ENCODE results near the gene SCNN1A. TPM values are rescaled to one million over a fixed set of nuclear protein-coding genes. Genes with fewer than 3 reads are reported as not detected.

SCNN1A gene
- total and polyA plus RNA-seq, 2 of the 13 experiments (the other 11 are each of a cell fraction or from before 2014, with no cell fraction given), result 1.5 to 14.6 TPM

GRCh38 chr12:6423267-6424007, 48.1 kb upstream of the SCNN1A start (continued):
- TF ChIP-seq ZKSCAN8 (CRISPR knock-in tag; IDR thresholded peaks at IDR 0.05; ENCODE audit: borderline replicate concordance) (peak; percentile 70; the same call in 1 of the 2 replicates), NFE2L2 (IDR thresholded peaks at IDR 0.05; ENCODE audit: low read length) (no peak), FOXC1 (CRISPR knock-in tag; IDR thresholded peaks at IDR 0.05; ENCODE audit: borderline replicate concordance) (no peak), RAD21 (CRISPR knock-in tag; IDR thresholded peaks at IDR 0.05) (peak; percentile 84), ZFP36L1 (CRISPR knock-in tag; IDR thresholded peaks at IDR 0.05) (no peak), GABPA (IDR thresholded peaks at IDR 0.05; ENCODE audit: low read depth, low read length) (no peak), GABPA (CRISPR knock-in tag; IDR thresholded peaks at IDR 0.05; ENCODE audit: low read depth) (0 out of 2 replicates have a peak, but pooled peaks have one; percentile 22), ZNF652 (CRISPR knock-in tag; IDR thresholded peaks at IDR 0.05; ENCODE audit: borderline replicate concordance, low read depth) (0 out of 2 replicates have a peak, but pooled peaks have one; percentile 14), HDAC2 (CRISPR knock-in tag; IDR thresholded peaks at IDR 0.05) (peak; percentile 36; the same call in 1 of the 2 replicates), HMGXB3 (CRISPR knock-in tag; IDR thresholded peaks at IDR 0.05; ENCODE audit: borderline replicate concordance) (0 out of 2 replicates have a peak, but pooled peaks have one; percentile 48), ZNF607 (CRISPR knock-in tag; IDR thresholded peaks at IDR 0.05; ENCODE audit: borderline replicate concordance) (0 out of 2 replicates have a peak, but pooled peaks have one; percentile 29), ZNF331 (CRISPR knock-in tag; IDR thresholded peaks at IDR 0.05) (peak; percentile 72; the same call in 1 of the 2 replicates), CBX5 (CRISPR knock-in tag; IDR thresholded peaks at IDR 0.05; ENCODE audit: borderline replicate concordance) (0 out of 2 replicates have a peak, but pooled peaks have one; percentile 36), ZNF335 (CRISPR knock-in tag; IDR thresholded peaks at IDR 0.05) (peak; percentile 55; the same call in 1 of the 2 replicates), MYC (CRISPR knock-in tag; IDR thresholded peaks at IDR 0.05; ENCODE audit: borderline replicate concordance) (peak; percentile 79; the same call in 1 of the 2 replicates), HMG20B (CRISPR knock-in tag; conservative IDR thresholded peaks at IDR 0.05) (0 out of 2 replicates have a peak, but pooled peaks have one; percentile 34)
- TF ChIP-seq, protein P1, sequence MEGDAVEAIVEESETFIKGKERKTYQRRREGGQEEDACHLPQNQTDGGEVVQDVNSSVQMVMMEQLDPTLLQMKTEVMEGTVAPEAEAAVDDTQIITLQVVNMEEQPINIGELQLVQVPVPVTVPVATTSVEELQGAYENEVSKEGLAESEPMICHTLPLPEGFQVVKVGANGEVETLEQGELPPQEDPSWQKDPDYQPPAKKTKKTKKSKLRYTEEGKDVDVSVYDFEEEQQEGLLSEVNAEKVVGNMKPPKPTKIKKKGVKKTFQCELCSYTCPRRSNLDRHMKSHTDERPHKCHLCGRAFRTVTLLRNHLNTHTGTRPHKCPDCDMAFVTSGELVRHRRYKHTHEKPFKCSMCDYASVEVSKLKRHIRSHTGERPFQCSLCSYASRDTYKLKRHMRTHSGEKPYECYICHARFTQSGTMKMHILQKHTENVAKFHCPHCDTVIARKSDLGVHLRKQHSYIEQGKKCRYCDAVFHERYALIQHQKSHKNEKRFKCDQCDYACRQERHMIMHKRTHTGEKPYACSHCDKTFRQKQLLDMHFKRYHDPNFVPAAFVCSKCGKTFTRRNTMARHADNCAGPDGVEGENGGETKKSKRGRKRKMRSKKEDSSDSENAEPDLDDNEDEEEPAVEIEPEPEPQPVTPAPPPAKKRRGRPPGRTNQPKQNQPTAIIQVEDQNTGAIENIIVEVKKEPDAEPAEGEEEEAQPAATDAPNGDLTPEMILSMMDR (CRISPR knock-in tag; IDR thresholded peaks at IDR 0.05), result peak; percentile 95
- TF ChIP-seq, protein P2, sequence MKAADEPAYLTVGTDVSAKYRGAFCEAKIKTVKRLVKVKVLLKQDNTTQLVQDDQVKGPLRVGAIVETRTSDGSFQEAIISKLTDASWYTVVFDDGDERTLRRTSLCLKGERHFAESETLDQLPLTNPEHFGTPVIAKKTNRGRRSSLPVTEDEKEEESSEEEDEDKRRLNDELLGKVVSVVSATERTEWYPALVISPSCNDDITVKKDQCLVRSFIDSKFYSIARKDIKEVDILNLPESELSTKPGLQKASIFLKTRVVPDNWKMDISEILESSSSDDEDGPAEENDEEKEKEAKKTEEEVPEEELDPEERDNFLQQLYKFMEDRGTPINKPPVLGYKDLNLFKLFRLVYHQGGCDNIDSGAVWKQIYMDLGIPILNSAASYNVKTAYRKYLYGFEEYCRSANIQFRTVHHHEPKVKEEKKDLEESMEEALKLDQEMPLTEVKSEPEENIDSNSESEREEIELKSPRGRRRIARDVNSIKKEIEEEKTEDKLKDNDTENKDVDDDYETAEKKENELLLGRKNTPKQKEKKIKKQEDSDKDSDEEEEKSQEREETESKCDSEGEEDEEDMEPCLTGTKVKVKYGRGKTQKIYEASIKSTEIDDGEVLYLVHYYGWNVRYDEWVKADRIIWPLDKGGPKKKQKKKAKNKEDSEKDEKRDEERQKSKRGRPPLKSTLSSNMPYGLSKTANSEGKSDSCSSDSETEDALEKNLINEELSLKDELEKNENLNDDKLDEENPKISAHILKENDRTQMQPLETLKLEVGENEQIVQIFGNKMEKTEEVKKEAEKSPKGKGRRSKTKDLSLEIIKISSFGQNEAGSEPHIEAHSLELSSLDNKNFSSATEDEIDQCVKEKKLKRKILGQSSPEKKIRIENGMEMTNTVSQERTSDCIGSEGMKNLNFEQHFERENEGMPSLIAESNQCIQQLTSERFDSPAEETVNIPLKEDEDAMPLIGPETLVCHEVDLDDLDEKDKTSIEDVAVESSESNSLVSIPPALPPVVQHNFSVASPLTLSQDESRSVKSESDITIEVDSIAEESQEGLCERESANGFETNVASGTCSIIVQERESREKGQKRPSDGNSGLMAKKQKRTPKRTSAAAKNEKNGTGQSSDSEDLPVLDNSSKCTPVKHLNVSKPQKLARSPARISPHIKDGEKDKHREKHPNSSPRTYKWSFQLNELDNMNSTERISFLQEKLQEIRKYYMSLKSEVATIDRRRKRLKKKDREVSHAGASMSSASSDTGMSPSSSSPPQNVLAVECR (CRISPR knock-in tag; IDR thresholded peaks at IDR 0.05; ENCODE audit: borderline replicate concordance), result peak; percentile 47; the same call in 1 of the 2 replicates

Data from HepG2 (cell line).